OCI-LY7 (cell line): ENCODE data around the gene COP1.

ENCODE experiments used
- CTCF ChIP-seq: fragments of 200-600 bp; sonication (generic); conservative IDR thresholded peaks from 2 replicates; pipeline ENCODE4 v1.5.1; 2014; ENCODE audit warnings: mild to moderate bottlenecking, antibody characterized with exemption, low read length, moderate library complexity, mixed read lengths
- EZH2phosphoT487 ChIP-seq: fragments of 200-600 bp; sonication (generic); IDR thresholded peaks from 2 replicates; pipeline ENCODE4 v1.6.1; 2018; ENCODE audit warnings: low read depth, borderline replicate concordance, mild to moderate bottlenecking, mixed run types, antibody characterized with exemption, low read length, moderate library complexity, mixed read lengths

GRCh38 chr1:176058686-176059085 is 148.4 kb downstream of the COP1 start:
- TF ChIP-seq CTCF: no peak
- TF ChIP-seq EZH2phosphoT487: no peak
